GM23338 (cell line): Measurements from ENCODE around the gene RFC3. TPM values are rescaled to one million over a fixed set of nuclear protein-coding genes. Genes with fewer than 3 reads are reported as not detected.

Source experiments
- ATAC-seq: fragments of 200-7000 bp; cut with Tn5 transposase; 3 replicates; pipeline ENCODE4 v1.9.1; 2020
- DNase-seq: peaks from one replicate; pipeline ENCODE4 v3.0.0-alpha.2; 2015; ENCODE audit warnings: low spot score
- H2AFZ ChIP-seq: fragments of 200-600 bp; sonication (generic); 2 replicates; pipeline ENCODE4 v1.8.0; 2016; ENCODE audit warnings: antibody characterized with exemption, mild to moderate bottlenecking, moderate library complexity
- H3F3A ChIP-seq: fragments of 200-600 bp; sonication (generic); replicated peaks from 2 replicates; pipeline ENCODE4 v1.8.0; 2017; ENCODE audit warnings: antibody characterized with exemption, mixed run types, low read depth
- H3K27ac ChIP-seq: fragments of 200-600 bp; sonication (generic); 2 replicates; pipeline ENCODE4 v1.6.1; 2016; ENCODE audit warnings: low read depth
- H3K27me3 ChIP-seq: fragments of 200-600 bp; sonication (generic); 2 replicates; pipeline ENCODE4 v1.8.0; 2016; ENCODE audit warnings: mild to moderate bottlenecking, mixed run types, moderate library complexity; ENCODE audit not compliant: insufficient read depth
- H3K36me3 ChIP-seq: fragments of 200-600 bp; sonication (generic); 2 replicates; pipeline ENCODE4 v1.8.0; 2016; ENCODE audit warnings: mild to moderate bottlenecking; ENCODE audit not compliant: insufficient read depth
- H3K4me1 ChIP-seq: fragments of 200-600 bp; sonication (generic); 2 replicates; pipeline ENCODE4 v1.8.0; 2016; ENCODE audit warnings: mild to moderate bottlenecking, moderate library complexity; ENCODE audit not compliant: insufficient read depth
- H3K4me2 ChIP-seq: fragments of 200-600 bp; sonication (generic); 2 replicates; pipeline ENCODE4 v1.7.1; 2017; ENCODE audit warnings: mixed run types
- H3K4me3 ChIP-seq: fragments of 200-600 bp; sonication (generic); 2 replicates; pipeline ENCODE4 v1.6.1; 2016; ENCODE audit warnings: mixed run types
- H3K79me2 ChIP-seq: fragments of 200-600 bp; sonication (generic); replicated peaks from 2 replicates; pipeline ENCODE4 v1.8.0; 2017; ENCODE audit warnings: mild to moderate bottlenecking; ENCODE audit not compliant: insufficient read depth
- H3K9me2 ChIP-seq: fragments of 200-600 bp; sonication (generic); 2 replicates; pipeline ENCODE4 v1.8.0; 2017; ENCODE audit not compliant: insufficient read depth
- H4K20me1 ChIP-seq: fragments of 200-600 bp; sonication (generic); replicated peaks from 2 replicates; pipeline ENCODE4 v1.8.0; 2017; ENCODE audit warnings: mild to moderate bottlenecking; ENCODE audit not compliant: insufficient read depth
- H3K27ac Mint-ChIP-seq: 2 replicates; pipeline ENCODE4 v1.8.0; 2020; ENCODE audit warnings: inconsistent platforms, mild to moderate bottlenecking, moderate library complexity, mixed read lengths
- H3K27me3 Mint-ChIP-seq: 3 replicates; pipeline ENCODE4 v1.8.0; 2022; ENCODE audit warnings: low read depth, mild to moderate bottlenecking, moderate library complexity, mixed read lengths, inconsistent platforms; ENCODE audit not compliant: insufficient read depth, poor library complexity
- H3K36me3 Mint-ChIP-seq: 3 replicates; pipeline ENCODE4 v1.8.0; 2021; ENCODE audit warnings: low read depth, mild to moderate bottlenecking, inconsistent platforms, moderate library complexity, mixed read lengths
- H3K4me1 Mint-ChIP-seq: 3 replicates; pipeline ENCODE4 v1.8.0; 2020; ENCODE audit warnings: mild to moderate bottlenecking, inconsistent platforms, mixed read lengths
- H3K4me3 Mint-ChIP-seq: 3 replicates; pipeline ENCODE4 v1.8.0; 2021; ENCODE audit warnings: moderate library complexity, mild to moderate bottlenecking, inconsistent platforms, mixed read lengths
- H3K9me3 Mint-ChIP-seq: 3 replicates; pipeline ENCODE4 v1.8.0; 2020; ENCODE audit warnings: moderate library complexity, mild to moderate bottlenecking, inconsistent platforms, mixed read lengths
- CTCF ChIP-seq, 2 experiments: fragments of 200-600 bp in 1 of 2; sonication (generic) in 1 of 2; conservative IDR thresholded peaks; 2 replicates each; pipeline versions ENCODE4 v1.5.1 to v1.6.1; 2016 to 2017; ENCODE audit warnings: antibody characterized with exemption in 2 of 2, low read depth in 2 of 2, mild to moderate bottlenecking in 2 of 2, moderate library complexity in 1 of 2
- JUNB ChIP-seq: IDR thresholded peaks from one replicate; pipeline ENCODE4 v1.6.1; 2016; ENCODE audit warnings: antibody characterized with exemption; ENCODE audit not compliant: unreplicated experiment
- NANOG ChIP-seq: IDR thresholded peaks from 2 replicates; pipeline ENCODE4 v1.6.1; 2016; ENCODE audit warnings: antibody characterized with exemption, borderline replicate concordance
- POLR2AphosphoS5 ChIP-seq: IDR thresholded peaks from 2 replicates; pipeline ENCODE4 v1.6.1; 2016; ENCODE audit warnings: antibody characterized with exemption, low read depth
- STAT1 ChIP-seq: IDR thresholded peaks from one replicate; pipeline ENCODE4 v1.6.1; 2016; ENCODE audit warnings: antibody characterized with exemption; ENCODE audit not compliant: unreplicated experiment
- polyA plus RNA-seq: library from polyadenylated mRNA; unstranded; fragments of >200 nt; fragmentation: Nextera tagmentation; extraction: Ambion mirVana; gene quantifications from 2 replicates; pipeline ENCODE4 v1.2.1, GENCODE V29; 2016
- total RNA-seq: library from RNA; depleted of rRNA; stranded (reverse); fragments of >200 nt; shearing (Covaris generic); gene quantifications from 2 replicates; pipeline ENCODE4 v1.2.3, GENCODE V29; 2014
- TF ChIP-seq, protein P1 (sequence below): fragments of 250-450 bp; sonication (Bioruptor Pico); IDR thresholded peaks from 2 replicates; pipeline ENCODE4 v1.5.0; 2020; ENCODE audit warnings: mild to moderate bottlenecking, moderate library complexity
- TF ChIP-seq, protein P2 (sequence below): IDR thresholded peaks from 2 replicates; pipeline ENCODE4 v1.6.1; 2016; ENCODE audit warnings: antibody characterized with exemption

Gene RFC3
- total and polyA plus RNA-seq, 2 experiments from 2014 or later: 48.7 to 75.5 TPM

GRCh38 chr13:33828431-33829129 lies 10.6 kb downstream of the RFC3 start:
- ATAC-seq: no peak

GRCh38 chr13:33832872-33833271 lies 14.9 kb downstream of the RFC3 start:
- Mint-ChIP-seq H3K36me3 (peaks cover 78% of the 10 kb centered on the region), H3K4me3 (no peak overlapping the region), H3K27ac (no peak overlapping the region), H3K9me3 (no peaks in the 10 kb centered on the region), H3K4me1 (no peaks in the 10 kb centered on the region), H3K27me3 (no peaks in the 10 kb centered on the region)
- H3K4me1 ChIP-seq: no peaks in the 10 kb centered on the region
- H3K36me3 ChIP-seq: peaks cover 56% of the 10 kb centered on the region
- no peaks in the 10 kb centered on the region for H3F3A ChIP-seq
- ATAC-seq: no peak
- TF ChIP-seq CTCF (conservative IDR thresholded peaks at IDR 0.05; ENCODE audit: low read depth in 2 of 2) (no peak), JUNB (no peak)
- H3K27ac ChIP-seq: no peak overlapping the region
- H3K4me3 ChIP-seq: no peak overlapping the region
- no peaks in the 10 kb centered on the region for H3K9me2 ChIP-seq
- no peak overlapping the region for H3K4me2 ChIP-seq
- H4K20me1 ChIP-seq: peaks cover 7% of the 10 kb centered on the region; the same call in 1 of the 2 replicates
- H3K27me3 ChIP-seq: no peaks in the 10 kb centered on the region
- DNase-seq: no peak
- H3K79me2 ChIP-seq: no peaks in the 10 kb centered on the region
- no peak overlapping the region for H2AFZ ChIP-seq

More at GRCh38 chr13:33828431-33829129, 10.6 kb downstream of the RFC3 start:
- Mint-ChIP-seq H3K36me3 (peaks cover 63% of the 10 kb centered on the region), H3K4me3 (no peak overlapping the region), H3K9me3 (no peaks in the 10 kb centered on the region), H3K27ac (no peak overlapping the region), H3K4me1 (no peaks in the 10 kb centered on the region), H3K27me3 (no peaks in the 10 kb centered on the region)
- no peak for TF ChIP-seq POLR2AphosphoS5
- Histone ChIP-seq H3K36me3 (peaks cover 63% of the 10 kb centered on the region; the same call in 1 of the 2 replicates), H3K4me2 (no peak overlapping the region), H3K27ac (no peak overlapping the region), H3K79me2 (peaks cover 6% of the 10 kb centered on the region; the same call in 1 of the 2 replicates), H4K20me1 (peaks cover 15% of the 10 kb centered on the region; the same call in 1 of the 2 replicates), H3K27me3 (no peaks in the 10 kb centered on the region), H3K4me3 (no peak overlapping the region), H3K9me2 (no peaks in the 10 kb centered on the region), H3F3A (no peaks in the 10 kb centered on the region), H3K4me1 (no peaks in the 10 kb centered on the region), H2AFZ (no peak overlapping the region)
- no peak for DNase-seq

DNA sequence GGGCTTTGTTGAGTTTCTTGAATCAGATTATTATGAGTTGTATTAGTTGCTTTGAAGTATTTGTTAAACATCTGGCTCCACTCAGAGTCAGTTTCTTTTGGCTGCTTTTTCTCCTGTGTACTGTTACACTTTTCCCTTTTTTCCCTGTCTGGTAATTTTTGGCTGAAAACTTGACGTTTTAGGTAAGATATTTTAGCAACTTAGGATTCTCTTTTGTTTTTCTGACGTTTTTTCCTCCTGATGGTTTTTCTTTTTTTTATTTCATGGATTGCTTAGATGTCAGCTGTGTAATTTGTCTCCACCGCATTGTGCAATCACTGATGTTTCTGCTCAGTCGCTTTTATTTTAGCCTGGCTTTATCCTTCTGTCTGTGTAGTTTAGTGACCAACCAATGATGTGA lies 20.7 kb downstream of the RFC3 start:
- no peak for ATAC-seq
- H3K27ac ChIP-seq: no peak overlapping the region
- no peak for DNase-seq
- no peak overlapping the region for H3K4me3 Mint-ChIP-seq
- peaks cover 2% of the 10 kb centered on the region for H3K27me3 Mint-ChIP-seq
- H3K9me3 Mint-ChIP-seq: no peaks in the 10 kb centered on the region
- H2AFZ ChIP-seq: no peak overlapping the region
- H3K4me2 ChIP-seq: no peak overlapping the region
- peaks cover 22% of the 10 kb centered on the region for H3K36me3 ChIP-seq
- H3K4me1 ChIP-seq: no peaks in the 10 kb centered on the region
- no peak overlapping the region for H3K4me3 ChIP-seq
- no peaks in the 10 kb centered on the region for H3K27me3 ChIP-seq
- no peaks in the 10 kb centered on the region; the same call in 1 of the 2 replicates for H4K20me1 ChIP-seq
- no peak overlapping the region for H3K27ac Mint-ChIP-seq
- no peaks in the 10 kb centered on the region for H3K9me2 ChIP-seq
- H3F3A ChIP-seq: no peaks in the 10 kb centered on the region
- no peaks in the 10 kb centered on the region for H3K4me1 Mint-ChIP-seq
- no peaks in the 10 kb centered on the region for H3K79me2 ChIP-seq
- H3K36me3 Mint-ChIP-seq: peaks cover 48% of the 10 kb centered on the region
- no peak for TF ChIP-seq STAT1
- TF ChIP-seq, protein P1, sequence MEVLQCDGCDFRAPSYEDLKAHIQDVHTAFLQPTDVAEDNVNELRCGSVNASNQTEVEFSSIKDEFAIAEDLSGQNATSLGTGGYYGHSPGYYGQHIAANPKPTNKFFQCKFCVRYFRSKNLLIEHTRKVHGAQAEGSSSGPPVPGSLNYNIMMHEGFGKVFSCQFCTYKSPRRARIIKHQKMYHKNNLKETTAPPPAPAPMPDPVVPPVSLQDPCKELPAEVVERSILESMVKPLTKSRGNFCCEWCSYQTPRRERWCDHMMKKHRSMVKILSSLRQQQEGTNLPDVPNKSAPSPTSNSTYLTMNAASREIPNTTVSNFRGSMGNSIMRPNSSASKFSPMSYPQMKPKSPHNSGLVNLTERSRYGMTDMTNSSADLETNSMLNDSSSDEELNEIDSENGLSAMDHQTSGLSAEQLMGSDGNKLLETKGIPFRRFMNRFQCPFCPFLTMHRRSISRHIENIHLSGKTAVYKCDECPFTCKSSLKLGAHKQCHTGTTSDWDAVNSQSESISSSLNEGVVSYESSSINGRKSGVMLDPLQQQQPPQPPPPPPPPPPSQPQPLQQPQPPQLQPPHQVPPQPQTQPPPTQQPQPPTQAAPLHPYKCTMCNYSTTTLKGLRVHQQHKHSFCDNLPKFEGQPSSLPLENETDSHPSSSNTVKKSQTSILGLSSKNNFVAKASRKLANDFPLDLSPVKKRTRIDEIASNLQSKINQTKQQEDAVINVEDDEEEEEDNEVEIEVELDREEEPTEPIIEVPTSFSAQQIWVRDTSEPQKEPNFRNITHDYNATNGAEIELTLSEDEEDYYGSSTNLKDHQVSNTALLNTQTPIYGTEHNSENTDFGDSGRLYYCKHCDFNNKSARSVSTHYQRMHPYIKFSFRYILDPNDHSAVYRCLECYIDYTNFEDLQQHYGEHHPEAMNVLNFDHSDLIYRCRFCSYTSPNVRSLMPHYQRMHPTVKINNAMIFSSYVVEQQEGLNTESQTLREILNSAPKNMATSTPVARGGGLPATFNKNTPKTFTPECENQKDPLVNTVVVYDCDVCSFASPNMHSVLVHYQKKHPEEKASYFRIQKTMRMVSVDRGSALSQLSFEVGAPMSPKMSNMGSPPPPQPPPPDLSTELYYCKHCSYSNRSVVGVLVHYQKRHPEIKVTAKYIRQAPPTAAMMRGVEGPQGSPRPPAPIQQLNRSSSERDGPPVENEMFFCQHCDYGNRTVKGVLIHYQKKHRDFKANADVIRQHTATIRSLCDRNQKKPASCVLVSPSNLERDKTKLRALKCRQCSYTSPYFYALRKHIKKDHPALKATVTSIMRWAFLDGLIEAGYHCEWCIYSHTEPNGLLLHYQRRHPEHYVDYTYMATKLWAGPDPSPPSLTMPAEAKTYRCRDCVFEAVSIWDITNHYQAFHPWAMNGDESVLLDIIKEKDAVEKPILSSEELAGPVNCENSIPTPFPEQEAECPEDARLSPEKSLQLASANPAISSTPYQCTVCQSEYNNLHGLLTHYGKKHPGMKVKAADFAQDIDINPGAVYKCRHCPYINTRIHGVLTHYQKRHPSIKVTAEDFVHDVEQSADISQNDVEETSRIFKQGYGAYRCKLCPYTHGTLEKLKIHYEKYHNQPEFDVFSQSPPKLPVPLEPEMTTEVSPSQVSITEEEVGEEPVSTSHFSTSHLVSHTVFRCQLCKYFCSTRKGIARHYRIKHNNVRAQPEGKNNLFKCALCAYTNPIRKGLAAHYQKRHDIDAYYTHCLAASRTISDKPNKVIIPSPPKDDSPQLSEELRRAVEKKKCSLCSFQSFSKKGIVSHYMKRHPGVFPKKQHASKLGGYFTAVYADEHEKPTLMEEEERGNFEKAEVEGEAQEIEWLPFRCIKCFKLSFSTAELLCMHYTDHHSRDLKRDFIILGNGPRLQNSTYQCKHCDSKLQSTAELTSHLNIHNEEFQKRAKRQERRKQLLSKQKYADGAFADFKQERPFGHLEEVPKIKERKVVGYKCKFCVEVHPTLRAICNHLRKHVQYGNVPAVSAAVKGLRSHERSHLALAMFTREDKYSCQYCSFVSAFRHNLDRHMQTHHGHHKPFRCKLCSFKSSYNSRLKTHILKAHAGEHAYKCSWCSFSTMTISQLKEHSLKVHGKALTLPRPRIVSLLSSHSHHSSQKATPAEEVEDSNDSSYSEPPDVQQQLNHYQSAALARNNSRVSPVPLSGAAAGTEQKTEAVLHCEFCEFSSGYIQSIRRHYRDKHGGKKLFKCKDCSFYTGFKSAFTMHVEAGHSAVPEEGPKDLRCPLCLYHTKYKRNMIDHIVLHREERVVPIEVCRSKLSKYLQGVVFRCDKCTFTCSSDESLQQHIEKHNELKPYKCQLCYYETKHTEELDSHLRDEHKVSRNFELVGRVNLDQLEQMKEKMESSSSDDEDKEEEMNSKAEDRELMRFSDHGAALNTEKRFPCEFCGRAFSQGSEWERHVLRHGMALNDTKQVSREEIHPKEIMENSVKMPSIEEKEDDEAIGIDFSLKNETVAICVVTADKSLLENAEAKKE (CRISPR knock-in tag): no peak
- no peak for TF ChIP-seq NANOG
- TF ChIP-seq, protein P2, sequence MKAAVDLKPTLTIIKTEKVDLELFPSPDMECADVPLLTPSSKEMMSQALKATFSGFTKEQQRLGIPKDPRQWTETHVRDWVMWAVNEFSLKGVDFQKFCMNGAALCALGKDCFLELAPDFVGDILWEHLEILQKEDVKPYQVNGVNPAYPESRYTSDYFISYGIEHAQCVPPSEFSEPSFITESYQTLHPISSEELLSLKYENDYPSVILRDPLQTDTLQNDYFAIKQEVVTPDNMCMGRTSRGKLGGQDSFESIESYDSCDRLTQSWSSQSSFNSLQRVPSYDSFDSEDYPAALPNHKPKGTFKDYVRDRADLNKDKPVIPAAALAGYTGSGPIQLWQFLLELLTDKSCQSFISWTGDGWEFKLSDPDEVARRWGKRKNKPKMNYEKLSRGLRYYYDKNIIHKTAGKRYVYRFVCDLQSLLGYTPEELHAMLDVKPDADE: no peak
